ENCODE results near the gene HDDC3.

The HDDC3 gene

GRCh38 chr15:90881978-90882721 is 50.2 kb downstream of the HDDC3 start:
- Histone ChIP-seq H3K27me3 (replicated peaks) (no peaks in the 10 kb centered on the region), H3K27ac (no peak overlapping the region), H3K36me3 (replicated peaks) (peaks cover 51% of the 10 kb centered on the region), H3K4me3 (ENCODE audit: low read depth, low read length) (no peak overlapping the region)
- no peak for DNase-seq
- TF ChIP-seq CTCF (IDR thresholded peaks at IDR 0.05; ENCODE audit: low read depth, low read length, missing control alignments) = no peak
- in situ Hi-C loops (cut with HindIII; ENCODE audit: low pct_ligation_motif_present, low sequenced_read_pairs) = no loop called here

- peaks cover 57% of the 10 kb centered on the region for H3K36me3 ChIP-seq (replicated peaks)
- H3K27me3 ChIP-seq (replicated peaks) = no peaks in the 10 kb centered on the region
- TF ChIP-seq CTCF (IDR thresholded peaks at IDR 0.05; ENCODE audit: low read depth, low read length, missing control alignments) = no peak
- no peak for DNase-seq
- in situ Hi-C loops (cut with HindIII; ENCODE audit: low pct_ligation_motif_present, low sequenced_read_pairs) = no loop called here
- H3K27ac ChIP-seq = no peak overlapping the region
- H3K4me3 ChIP-seq (ENCODE audit: low read depth, low read length) = no peak overlapping the region
Observed at GRCh38 chr15:90881181-90881977, 51.0 kb downstream of the HDDC3 start.

- in situ Hi-C loops (cut with HindIII; ENCODE audit: low pct_ligation_motif_present, low sequenced_read_pairs) = no loop called here
- H3K27me3 ChIP-seq (replicated peaks) = no peaks in the 10 kb centered on the region
- peaks cover 65% of the 10 kb centered on the region for H3K36me3 ChIP-seq (replicated peaks)
- no peak for TF ChIP-seq CTCF (IDR thresholded peaks at IDR 0.05; ENCODE audit: low read depth, low read length, missing control alignments)
- H3K4me3 ChIP-seq (ENCODE audit: low read depth, low read length) = no peak overlapping the region
- no peak for DNase-seq
- H3K27ac ChIP-seq = no peak overlapping the region
Observed at GRCh38 chr15:90880381-90881145, 51.8 kb downstream of the HDDC3 start.
